Neural cell (in vitro differentiated cells): Measurements from ENCODE around the gene EVA1A. TPM values are rescaled to one million over a fixed set of nuclear protein-coding genes. Genes with fewer than 3 reads are reported as not detected.

Source experiments
- H2AFZ ChIP-seq: fragments of 200-600, 300-800 bp; sonication (generic), shearing (Covaris generic); 2 replicates; pipeline ENCODE4 v1.6.0; 2014; ENCODE audit warnings: low read depth, mild to moderate bottlenecking, antibody characterized with exemption, low read length, moderate library complexity
- H3F3A ChIP-seq: fragments of 200-600 bp; shearing (Covaris generic); 2 replicates; pipeline ENCODE4 v1.6.1; 2016; ENCODE audit warnings: mild to moderate bottlenecking, moderate library complexity, mixed read lengths, antibody characterized with exemption, low read length; ENCODE audit not compliant: insufficient read depth, poor library complexity, severe bottlenecking
- H3K27ac ChIP-seq: fragments of 200-600, 300-800 bp; sonication (generic), shearing (Covaris generic); 2 replicates; pipeline ENCODE4 v1.5.1; 2014; ENCODE audit warnings: mild to moderate bottlenecking, low read length, moderate library complexity
- H3K27me3 ChIP-seq: fragments of 300-800, 200-600 bp; sonication (generic), shearing (Covaris generic); 2 replicates; pipeline ENCODE4 v1.6.0; 2014; ENCODE audit warnings: mild to moderate bottlenecking, low read depth, low read length, moderate library complexity; ENCODE audit not compliant: insufficient read depth
- H3K36me3 ChIP-seq: fragments of 300-800, 200-600 bp; sonication (generic), shearing (Covaris generic); 2 replicates; pipeline ENCODE4 v1.5.1; 2014; ENCODE audit warnings: mild to moderate bottlenecking, antibody characterized with exemption, low read length, moderate library complexity; ENCODE audit not compliant: insufficient read depth
- H3K4me2 ChIP-seq: fragments of 300-800, 200-600 bp; sonication (generic), shearing (Covaris generic); 2 replicates; pipeline ENCODE4 v1.6.0; 2014; ENCODE audit warnings: mild to moderate bottlenecking, low read length
- H3K4me3 ChIP-seq: fragments of 300-800, 200-600 bp; sonication (generic), shearing (Covaris generic); 2 replicates; pipeline ENCODE4 v1.5.1; 2014; ENCODE audit warnings: mild to moderate bottlenecking, low read length, moderate library complexity
- H3K79me2 ChIP-seq: fragments of 200-600 bp; shearing (Covaris generic); replicated peaks from 2 replicates; pipeline ENCODE4 v1.6.0; 2014; ENCODE audit warnings: mild to moderate bottlenecking, low read length, moderate library complexity; ENCODE audit not compliant: insufficient read depth
- H3K9ac ChIP-seq: fragments of 300-800, 200-600 bp; sonication (generic), shearing (Covaris generic); 2 replicates; pipeline ENCODE4 v1.6.1; 2016; ENCODE audit warnings: mild to moderate bottlenecking, low read length, mixed read lengths
- H3K9me2 ChIP-seq: fragments of 200-600 bp; shearing (Covaris generic); 2 replicates; pipeline ENCODE4 v1.6.1; 2016; ENCODE audit warnings: mild to moderate bottlenecking, low read length, mixed read lengths; ENCODE audit not compliant: insufficient read depth
- H3K9me3 ChIP-seq: fragments of 200-600, 300-800 bp; sonication (generic), shearing (Covaris generic); 2 replicates; pipeline ENCODE4 v1.6.1; 2016; ENCODE audit warnings: mild to moderate bottlenecking, mixed run types, low read length, moderate library complexity, mixed read lengths
- H4K20me1 ChIP-seq: fragments of 200-600 bp; shearing (Covaris generic); 2 replicates; pipeline ENCODE4 v1.6.1; 2016; ENCODE audit warnings: mild to moderate bottlenecking, mixed run types; ENCODE audit not compliant: insufficient read depth
- EP300 ChIP-seq: fragments of 450-650 bp; conservative IDR thresholded peaks from 2 replicates; pipeline ENCODE4 v1.6.1; 2014; ENCODE audit warnings: antibody characterized with exemption, mild to moderate bottlenecking, moderate library complexity; ENCODE audit not compliant: poor library complexity, severe bottlenecking
- EZH2 ChIP-seq: fragments of 200-600, 300-800 bp; shearing (Covaris generic), sonication (generic); IDR thresholded peaks from 2 replicates; pipeline ENCODE4 v1.6.1; 2014; ENCODE audit warnings: antibody characterized with exemption, low read length, borderline replicate concordance, mild to moderate bottlenecking; ENCODE audit not compliant: insufficient read depth, poor library complexity, severe bottlenecking
- MXI1 ChIP-seq: fragments of 450-650 bp; conservative IDR thresholded peaks from 2 replicates; pipeline ENCODE4 v1.6.1; 2014; ENCODE audit warnings: antibody characterized with exemption, mild to moderate bottlenecking; ENCODE audit not compliant: poor library complexity, severe bottlenecking
- POLR2AphosphoS5 ChIP-seq: IDR thresholded peaks from 2 replicates; pipeline ENCODE4 v1.6.1; 2012
- RAD21 ChIP-seq: fragments of 450-650 bp; conservative IDR thresholded peaks from 2 replicates; pipeline ENCODE4 v1.6.1; 2014; ENCODE audit warnings: antibody characterized with exemption, mild to moderate bottlenecking, moderate library complexity
- SMC3 ChIP-seq: fragments of 450-650 bp; conservative IDR thresholded peaks from 2 replicates; pipeline ENCODE4 v1.6.1; 2014; ENCODE audit warnings: antibody characterized with exemption, mild to moderate bottlenecking, moderate library complexity; ENCODE audit not compliant: poor library complexity
- TAF1 ChIP-seq: IDR thresholded peaks from 2 replicates; pipeline ENCODE4 v1.6.1; 2012; ENCODE audit warnings: low read depth
- polyA plus RNA-seq: library from polyadenylated mRNA; depleted of rRNA; stranded (reverse); fragments of >200 nt; gene quantifications from 2 replicates; pipeline ENCODE4 v1.2.3, GENCODE V29; 2014
- TF ChIP-seq, protein P1 (sequence below): fragments of 450-650 bp; IDR thresholded peaks from 2 replicates; pipeline ENCODE4 v1.5.1; 2014; ENCODE audit warnings: antibody characterized with exemption, mild to moderate bottlenecking, moderate library complexity; ENCODE audit not compliant: poor library complexity, severe bottlenecking
- TF ChIP-seq, protein P2 (sequence below): IDR thresholded peaks from 2 replicates; pipeline ENCODE4 v1.6.1; 2012; ENCODE audit warnings: borderline replicate concordance

Gene EVA1A
- polyA plus RNA-seq, 1 donor from 2014 or later = not detected

DNA sequence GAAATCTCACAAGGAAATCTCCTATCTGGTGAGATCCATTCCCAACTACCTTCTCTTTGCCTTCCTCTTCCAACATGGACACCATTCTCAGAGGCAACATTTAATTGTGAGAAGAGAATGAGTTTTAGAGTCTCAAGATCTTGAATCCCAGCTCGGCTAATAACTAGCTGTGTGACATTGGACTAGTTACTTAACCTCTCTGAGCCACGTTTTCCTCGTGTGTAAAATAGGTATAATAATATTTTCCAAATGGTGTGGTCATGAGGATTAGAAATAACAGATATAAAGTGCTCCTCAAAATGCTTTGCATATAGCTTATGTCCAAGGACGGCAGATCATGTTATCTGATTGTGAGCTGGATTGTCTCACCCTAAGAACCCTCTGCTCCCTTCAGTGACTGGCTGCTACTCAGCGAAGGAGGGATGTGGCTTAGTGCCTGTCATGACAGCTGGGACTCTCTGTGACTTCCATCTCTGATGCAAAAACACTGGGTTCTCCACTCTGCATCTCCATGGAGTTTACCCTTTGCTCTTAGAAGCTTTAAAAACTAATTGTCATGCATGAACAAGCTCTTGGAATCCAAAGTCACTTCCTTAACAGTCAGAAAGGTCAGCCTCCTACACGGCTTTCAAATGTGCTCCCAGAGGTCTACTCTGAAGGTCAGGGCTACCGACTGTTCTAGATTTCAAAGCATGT, 47.4 kb upstream of the EVA1A start:
- TF ChIP-seq POLR2AphosphoS5 (no peak), MXI1 (no peak), SMC3 (no peak), TAF1 (no peak), EP300 (no peak)
- Histone ChIP-seq H3K4me2 (no peak overlapping the region), H3K36me3 (no peaks in the 10 kb centered on the region), H3K9ac (no peak overlapping the region), H3K27me3 (no peaks in the 10 kb centered on the region), H3K9me2 (no peaks in the 10 kb centered on the region), H2AFZ (peak overlapping the region; percentile 34), H3F3A (no peaks in the 10 kb centered on the region), H3K4me3 (no peak overlapping the region), H4K20me1 (no peaks in the 10 kb centered on the region), H3K27ac (no peak overlapping the region), H3K79me2 (no peaks in the 10 kb centered on the region), H3K9me3 (no peaks in the 10 kb centered on the region)

DNA sequence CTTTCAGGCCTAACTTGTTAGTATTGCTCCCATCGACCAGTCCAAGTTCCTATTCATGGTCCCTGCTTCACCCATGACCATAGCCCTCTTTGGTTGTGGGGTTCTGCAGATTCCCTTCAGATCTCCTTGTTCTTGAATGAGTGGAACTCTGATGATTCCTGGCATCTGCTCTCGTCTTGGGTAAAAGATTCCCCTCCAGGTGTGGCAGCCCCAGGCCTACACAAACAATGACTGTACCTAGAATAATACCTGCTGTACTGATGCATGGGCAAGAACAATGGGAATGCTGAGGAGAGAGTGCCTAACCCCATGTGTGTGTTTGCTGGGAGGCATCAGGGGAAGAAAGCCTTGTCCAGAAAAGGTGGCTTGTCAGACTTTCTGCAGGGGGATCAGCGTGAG, 46.7 kb upstream of the EVA1A start:
- Histone ChIP-seq H3K4me3 (no peak overlapping the region), H3K27me3 (no peaks in the 10 kb centered on the region), H3K9me3 (no peaks in the 10 kb centered on the region), H3K79me2 (no peaks in the 10 kb centered on the region), H4K20me1 (no peaks in the 10 kb centered on the region), H3K9me2 (no peaks in the 10 kb centered on the region), H3K27ac (no peak overlapping the region), H3K36me3 (no peaks in the 10 kb centered on the region), H3K4me2 (no peak overlapping the region), H2AFZ (no peak overlapping the region), H3K9ac (no peak overlapping the region), H3F3A (no peaks in the 10 kb centered on the region)
- TF ChIP-seq EZH2 = no peak
- TF ChIP-seq, protein P1, sequence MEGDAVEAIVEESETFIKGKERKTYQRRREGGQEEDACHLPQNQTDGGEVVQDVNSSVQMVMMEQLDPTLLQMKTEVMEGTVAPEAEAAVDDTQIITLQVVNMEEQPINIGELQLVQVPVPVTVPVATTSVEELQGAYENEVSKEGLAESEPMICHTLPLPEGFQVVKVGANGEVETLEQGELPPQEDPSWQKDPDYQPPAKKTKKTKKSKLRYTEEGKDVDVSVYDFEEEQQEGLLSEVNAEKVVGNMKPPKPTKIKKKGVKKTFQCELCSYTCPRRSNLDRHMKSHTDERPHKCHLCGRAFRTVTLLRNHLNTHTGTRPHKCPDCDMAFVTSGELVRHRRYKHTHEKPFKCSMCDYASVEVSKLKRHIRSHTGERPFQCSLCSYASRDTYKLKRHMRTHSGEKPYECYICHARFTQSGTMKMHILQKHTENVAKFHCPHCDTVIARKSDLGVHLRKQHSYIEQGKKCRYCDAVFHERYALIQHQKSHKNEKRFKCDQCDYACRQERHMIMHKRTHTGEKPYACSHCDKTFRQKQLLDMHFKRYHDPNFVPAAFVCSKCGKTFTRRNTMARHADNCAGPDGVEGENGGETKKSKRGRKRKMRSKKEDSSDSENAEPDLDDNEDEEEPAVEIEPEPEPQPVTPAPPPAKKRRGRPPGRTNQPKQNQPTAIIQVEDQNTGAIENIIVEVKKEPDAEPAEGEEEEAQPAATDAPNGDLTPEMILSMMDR = no peak
- TF ChIP-seq MXI1 = no peak
- no peak for TF ChIP-seq POLR2AphosphoS5
- TF ChIP-seq RAD21 = no peak
- no peak for TF ChIP-seq SMC3
- no peak for TF ChIP-seq EP300

DNA sequence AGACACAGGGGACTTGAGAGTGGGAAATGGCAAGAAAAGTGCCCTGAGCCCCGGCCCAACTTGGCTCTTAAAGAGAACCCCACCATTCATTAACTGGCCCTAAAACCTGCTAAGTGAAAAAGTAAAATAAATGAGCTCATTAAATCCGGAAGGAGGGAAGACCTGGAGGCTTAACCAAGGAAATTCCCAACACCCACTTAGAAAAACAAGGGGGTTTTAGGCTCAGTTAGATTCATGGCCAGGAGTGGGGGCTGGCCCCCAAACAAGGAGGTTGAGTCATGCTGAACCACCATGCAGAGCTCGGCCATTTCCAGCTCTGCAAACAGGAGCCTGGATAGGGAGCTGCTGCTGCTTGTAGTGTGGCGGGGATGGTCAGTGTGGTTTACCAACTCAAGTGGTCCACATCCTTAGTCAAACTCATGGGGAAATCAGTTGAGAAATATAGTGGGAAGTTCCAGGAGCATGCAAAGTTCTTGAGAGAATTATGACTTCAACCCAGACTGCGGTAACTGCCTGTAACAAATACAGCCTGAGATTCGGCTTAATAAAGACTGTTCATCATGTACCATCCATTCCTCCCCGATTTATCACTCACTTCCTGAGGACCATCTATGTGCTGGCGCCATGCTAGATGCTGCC, 46.1 kb upstream of the EVA1A start:
- Histone ChIP-seq H3K36me3 (no peaks in the 10 kb centered on the region), H3K4me2 (no peak overlapping the region), H3K9ac (no peak overlapping the region), H3K4me3 (no peak overlapping the region), H3K27ac (no peak overlapping the region), H3K79me2 (no peaks in the 10 kb centered on the region), H3K9me3 (no peaks in the 10 kb centered on the region), H4K20me1 (no peaks in the 10 kb centered on the region), H3K27me3 (no peaks in the 10 kb centered on the region), H3K9me2 (no peaks in the 10 kb centered on the region), H3F3A (no peaks in the 10 kb centered on the region), H2AFZ (no peak overlapping the region)
- TF ChIP-seq SMC3 = no peak
- no peak for TF ChIP-seq MXI1
- TF ChIP-seq RAD21 = no peak
- no peak for TF ChIP-seq EP300
- TF ChIP-seq POLR2AphosphoS5 = no peak
- TF ChIP-seq, protein P1 = no peak
- TF ChIP-seq TAF1 = no peak
- no peak for TF ChIP-seq EZH2
- TF ChIP-seq, protein P2, sequence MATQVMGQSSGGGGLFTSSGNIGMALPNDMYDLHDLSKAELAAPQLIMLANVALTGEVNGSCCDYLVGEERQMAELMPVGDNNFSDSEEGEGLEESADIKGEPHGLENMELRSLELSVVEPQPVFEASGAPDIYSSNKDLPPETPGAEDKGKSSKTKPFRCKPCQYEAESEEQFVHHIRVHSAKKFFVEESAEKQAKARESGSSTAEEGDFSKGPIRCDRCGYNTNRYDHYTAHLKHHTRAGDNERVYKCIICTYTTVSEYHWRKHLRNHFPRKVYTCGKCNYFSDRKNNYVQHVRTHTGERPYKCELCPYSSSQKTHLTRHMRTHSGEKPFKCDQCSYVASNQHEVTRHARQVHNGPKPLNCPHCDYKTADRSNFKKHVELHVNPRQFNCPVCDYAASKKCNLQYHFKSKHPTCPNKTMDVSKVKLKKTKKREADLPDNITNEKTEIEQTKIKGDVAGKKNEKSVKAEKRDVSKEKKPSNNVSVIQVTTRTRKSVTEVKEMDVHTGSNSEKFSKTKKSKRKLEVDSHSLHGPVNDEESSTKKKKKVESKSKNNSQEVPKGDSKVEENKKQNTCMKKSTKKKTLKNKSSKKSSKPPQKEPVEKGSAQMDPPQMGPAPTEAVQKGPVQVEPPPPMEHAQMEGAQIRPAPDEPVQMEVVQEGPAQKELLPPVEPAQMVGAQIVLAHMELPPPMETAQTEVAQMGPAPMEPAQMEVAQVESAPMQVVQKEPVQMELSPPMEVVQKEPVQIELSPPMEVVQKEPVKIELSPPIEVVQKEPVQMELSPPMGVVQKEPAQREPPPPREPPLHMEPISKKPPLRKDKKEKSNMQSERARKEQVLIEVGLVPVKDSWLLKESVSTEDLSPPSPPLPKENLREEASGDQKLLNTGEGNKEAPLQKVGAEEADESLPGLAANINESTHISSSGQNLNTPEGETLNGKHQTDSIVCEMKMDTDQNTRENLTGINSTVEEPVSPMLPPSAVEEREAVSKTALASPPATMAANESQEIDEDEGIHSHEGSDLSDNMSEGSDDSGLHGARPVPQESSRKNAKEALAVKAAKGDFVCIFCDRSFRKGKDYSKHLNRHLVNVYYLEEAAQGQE = no peak
